Common myeloid progenitor, CD34-positive (primary cell): ENCODE results near the gene PAPOLA.

Experiments
- CTCF ChIA-PET: fragments of 350-600 bp; sonication (Branson Sonifier 250); formaldehyde crosslinking; loops from one replicate; lab custom pipeline; 2021; ENCODE audit warnings: antibody characterized with exemption; lab: Charles Lee
- POLR2A ChIA-PET: fragments of 350-600 bp; sonication (Branson Sonifier 250); formaldehyde crosslinking; loops from one replicate; lab custom pipeline; 2021; ENCODE audit warnings: antibody characterized with exemption; lab: Charles Lee
- DNase-seq, 3 donors: peaks; one replicate each; pipeline versions ENCODE4 v3.0.0 to v3.0.0-alpha.2; 2013
- H3K27ac ChIP-seq, 2 experiments: 1 replicate in 1 of 2; 2 replicates in 1 of 2; pipeline ENCODE4 v1.7.0; 2013; ENCODE audit warnings: inconsistent platforms in 2 of 2, low read length in 2 of 2, mild to moderate bottlenecking in 2 of 2, low read depth in 1 of 2, moderate library complexity in 1 of 2; ENCODE audit not compliant: severe bottlenecking in 2 of 2, insufficient read depth in 1 of 2, poor library complexity in 1 of 2
- H3K27me3 ChIP-seq, 5 experiments: replicated peaks in 2 of 5; 1 replicate in 3 of 5; 2 replicates in 2 of 5; pipeline versions ENCODE4 v1.6.1 to v1.7.0; 2013; ENCODE audit warnings: low read length in 4 of 5, mild to moderate bottlenecking in 2 of 5, moderate library complexity in 2 of 5, inconsistent platforms in 1 of 5; ENCODE audit not compliant: insufficient read depth in 5 of 5, control insufficient read depth in 4 of 5
- H3K36me3 ChIP-seq, 4 experiments: 1 replicate in 2 of 4; 2 replicates in 2 of 4; pipeline versions ENCODE4 v1.6.1 to v1.7.0; 2013; ENCODE audit warnings: low read length in 3 of 4, control low read depth in 1 of 4, mild to moderate bottlenecking in 1 of 4; ENCODE audit not compliant: control insufficient read depth in 4 of 4, insufficient read depth in 4 of 4
- H3K4me1 ChIP-seq, 4 experiments: 1 replicate in 3 of 4; 2 replicates in 1 of 4; pipeline versions ENCODE4 v1.6.1 to v1.7.1; 2013; ENCODE audit warnings: low read length in 3 of 4, mild to moderate bottlenecking in 3 of 4, control low read depth in 1 of 4, inconsistent platforms in 1 of 4, moderate library complexity in 1 of 4; ENCODE audit not compliant: control insufficient read depth in 4 of 4, insufficient read depth in 4 of 4; ENCODE audit errors: control extremely low read depth in 1 of 4
- H3K4me3 ChIP-seq, 7 experiments: 1 replicate in 4 of 7; 2 replicates in 3 of 7; pipeline versions ENCODE4 v1.5.1 to v1.7.0; 2013; ENCODE audit warnings: mild to moderate bottlenecking in 7 of 7, low read length in 6 of 7, moderate library complexity in 6 of 7, inconsistent platforms in 2 of 7, low read depth in 2 of 7, control low read depth in 1 of 7; ENCODE audit not compliant: insufficient read depth in 4 of 7, control insufficient read depth in 1 of 7; ENCODE audit errors: extremely low read depth in 1 of 7
- H3K9me3 ChIP-seq, 5 experiments: 1 replicate in 4 of 5; 2 replicates in 1 of 5; pipeline versions ENCODE4 v1.6.1 to v1.7.1; 2013; ENCODE audit warnings: low read length in 4 of 5, mild to moderate bottlenecking in 2 of 5, inconsistent platforms in 1 of 5, low read depth in 1 of 5, moderate library complexity in 1 of 5; ENCODE audit not compliant: control insufficient read depth in 4 of 5, insufficient read depth in 2 of 5; ENCODE audit errors: control extremely low read depth in 1 of 5
- WGBS: methylation state at CpG from one replicate; pipeline ENCODE4 v1.1.5; 2013; ENCODE audit not compliant: insufficient coverage; 5-methylcytosine and 5-hydroxymethylcytosine counted together

The PAPOLA gene

DNA sequence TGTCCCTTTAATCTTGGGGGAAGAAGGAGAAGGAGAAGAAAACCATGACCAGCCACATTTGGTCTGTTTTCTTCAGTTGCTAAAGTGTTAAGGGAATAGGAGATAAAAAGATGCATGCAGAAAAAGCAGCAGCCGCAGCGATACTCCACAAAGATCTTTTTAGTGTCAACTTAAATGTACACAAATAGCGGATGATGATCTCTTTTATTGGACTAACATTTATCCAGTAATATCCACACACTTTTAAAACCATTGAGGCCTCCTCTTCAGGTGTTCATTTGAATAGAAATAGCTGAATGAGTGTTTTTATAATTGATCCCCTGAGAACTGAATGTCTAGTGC is 83.5 kb downstream of the PAPOLA start:
- ChIA-PET CTCF (interaction anchor here (4.5 kb wide), 1 partner anchor 155 kb away, joined by 34 read pairs; no protein-coding TSS in a partner anchor), POLR2A (no interaction called here)
- H3K4me1 ChIP-seq, result peaks cover 0 to 3% (median 1%) of the 10 kb centered on the region in 4 experiments
- H3K27ac ChIP-seq, result no peak overlapping the region
- H3K27me3 ChIP-seq, result peaks cover 4 to 58% (median 23%) of the 10 kb centered on the region in 5 experiments
- H3K4me3 ChIP-seq, result no peak overlapping the region
- H3K36me3 ChIP-seq, result no peaks in the 10 kb centered on the region
- no CpG with 5 or more reads among the region's 3 CpGs for WGBS
- DNase-seq, result no peak
- H3K9me3 ChIP-seq, result no peaks in the 10 kb centered on the region

DNA sequence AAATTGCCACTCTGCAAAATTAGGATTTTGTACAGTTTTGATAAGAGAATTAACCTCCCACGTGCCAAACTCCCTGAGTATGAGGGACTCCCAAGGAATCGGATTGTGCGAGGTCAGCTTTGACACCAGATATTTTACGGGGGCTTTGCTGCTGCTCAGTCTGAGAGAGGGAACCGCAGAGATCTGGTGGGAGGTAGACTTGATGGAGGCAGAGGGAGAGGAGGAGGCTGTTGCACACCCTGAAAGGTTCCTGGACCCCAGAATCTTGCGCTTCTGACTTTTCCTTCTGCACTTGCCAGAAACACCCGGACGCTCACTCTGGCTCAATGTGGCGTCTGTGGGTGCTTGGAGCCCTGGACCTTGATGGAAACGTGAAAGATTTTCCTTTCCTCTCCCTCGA is 83.9 kb downstream of the PAPOLA start:
- Histone ChIP-seq H3K9me3 (no peaks in the 10 kb centered on the region), H3K27me3 (peaks cover 4 to 61% (median 26%) of the 10 kb centered on the region in 5 experiments)
- CTCF ChIA-PET, result interaction anchor here (2.0 to 4.5 kb wide), 2 partner anchors 155 to 266 kb away, joined by 6 to 34 read pairs; no protein-coding TSS in a partner anchor

DNA sequence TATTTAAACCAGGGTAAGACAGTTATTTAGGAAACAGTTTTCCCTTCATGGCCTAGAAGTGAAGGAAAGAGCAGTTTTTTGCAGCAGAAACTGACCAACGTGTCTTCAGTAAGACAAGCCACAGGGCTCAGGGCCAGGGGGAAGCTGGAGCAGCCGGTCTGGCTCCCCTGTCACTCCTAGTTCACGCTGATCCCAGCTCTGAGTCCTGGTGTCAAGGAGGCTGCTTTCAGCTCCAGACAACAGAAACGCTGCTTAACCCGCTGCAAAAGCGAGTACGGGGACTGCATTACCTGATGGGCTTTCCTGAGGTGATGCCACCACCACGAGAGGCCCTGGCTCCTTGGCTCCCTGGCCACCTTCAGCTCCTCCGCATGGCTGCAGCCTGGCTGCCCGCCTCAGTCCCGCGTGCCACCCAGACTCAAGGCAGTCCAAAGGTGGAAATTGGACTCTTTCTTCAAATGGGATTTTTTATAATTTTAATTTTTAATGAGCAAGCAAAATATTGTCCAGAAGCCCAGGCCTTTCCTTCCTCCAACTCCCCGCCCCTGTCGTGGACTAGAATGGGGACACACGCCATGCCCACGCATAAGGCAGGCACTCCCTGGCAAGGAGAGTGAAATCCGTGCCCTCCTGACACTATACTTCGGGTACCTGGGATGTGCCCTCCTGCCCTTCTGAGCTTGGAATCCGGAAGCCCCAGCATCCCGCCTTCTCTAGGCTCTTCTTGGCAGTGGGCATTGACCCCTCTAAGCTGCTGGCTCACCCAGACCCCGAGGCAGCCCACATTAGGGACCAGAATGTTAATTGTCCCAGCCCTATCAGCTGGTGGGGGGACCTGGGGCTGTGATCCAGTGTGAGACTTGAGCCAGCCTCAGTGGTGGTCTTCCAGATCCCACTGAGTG is 85.0 kb downstream of the PAPOLA start:
- ChIA-PET CTCF (interaction anchor here (2.0 to 4.5 kb wide), 2 partner anchors 154 to 265 kb away, joined by 6 to 34 read pairs; no protein-coding TSS in a partner anchor), POLR2A (no interaction called here)
- H3K9me3 ChIP-seq, result no peaks in the 10 kb centered on the region
- H3K4me3 ChIP-seq, result no peak overlapping the region
- no peak for DNase-seq
- H3K36me3 ChIP-seq, result no peaks in the 10 kb centered on the region
- H3K27ac ChIP-seq, result no peak overlapping the region
- H3K27me3 ChIP-seq, result peaks cover 4 to 69% (median 28%) of the 10 kb centered on the region in 5 experiments
- H3K4me1 ChIP-seq, result peaks cover 0 to 5% (median 1%) of the 10 kb centered on the region in 4 experiments
- WGBS, result 95% methylated on average over 19 of the region's 21 CpGs

More for the DNA sequence above, 83.9 kb downstream of the PAPOLA start:
- peaks cover 0 to 3% (median 1%) of the 10 kb centered on the region in 4 experiments for H3K4me1 ChIP-seq
- POLR2A ChIA-PET, result no interaction called here
- no peak overlapping the region for H3K4me3 ChIP-seq
- DNase-seq, result no peak
- 93% methylated on average over 10 of the region's 11 CpGs for WGBS
- H3K36me3 ChIP-seq, result no peaks in the 10 kb centered on the region
- H3K27ac ChIP-seq, result no peak overlapping the region

DNA sequence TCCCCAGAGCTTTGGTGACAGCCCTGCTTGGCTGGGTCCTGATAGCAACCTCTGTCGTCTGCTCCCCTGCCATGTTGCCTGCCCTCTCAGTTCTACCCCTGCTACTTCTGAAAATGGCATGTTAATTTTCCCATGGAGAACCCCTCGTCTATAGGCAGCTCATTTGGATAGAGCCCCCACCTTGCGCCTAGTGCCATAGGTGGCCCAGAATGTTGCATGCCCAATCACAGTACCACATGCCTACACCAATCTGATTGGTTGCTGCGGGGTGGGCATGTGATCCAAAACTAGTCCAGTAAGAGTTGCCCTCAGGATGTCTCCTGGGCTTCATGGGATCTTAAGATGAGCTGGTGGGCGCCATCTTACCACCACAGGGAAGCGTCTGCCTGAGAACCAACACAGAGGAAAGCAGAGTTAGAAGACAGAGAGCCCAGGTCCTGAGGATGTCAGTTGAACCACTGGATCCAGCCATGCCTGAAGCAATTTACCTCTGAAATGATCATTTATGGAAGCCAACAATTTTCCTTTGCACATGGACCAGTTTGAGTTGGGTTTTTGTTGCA is 85.7 kb downstream of the PAPOLA start:
- no peak overlapping the region for H3K4me3 ChIP-seq
- H3K9me3 ChIP-seq, result no peaks in the 10 kb centered on the region
- H3K27ac ChIP-seq, result no peak overlapping the region
- WGBS, result 97% methylated on average over 5 of the region's 6 CpGs
- H3K27me3 ChIP-seq, result peaks cover 4 to 76% (median 34%) of the 10 kb centered on the region in 5 experiments
- ChIA-PET POLR2A (no interaction called here), CTCF (interaction anchor here (2.0 kb wide), 1 partner anchor 265 kb away, joined by 6 read pairs; no protein-coding TSS in a partner anchor)
- peaks cover 0 to 11% (median 8%) of the 10 kb centered on the region in 4 experiments for H3K4me1 ChIP-seq
- no peaks in the 10 kb centered on the region for H3K36me3 ChIP-seq
- DNase-seq, result no peak

DNA sequence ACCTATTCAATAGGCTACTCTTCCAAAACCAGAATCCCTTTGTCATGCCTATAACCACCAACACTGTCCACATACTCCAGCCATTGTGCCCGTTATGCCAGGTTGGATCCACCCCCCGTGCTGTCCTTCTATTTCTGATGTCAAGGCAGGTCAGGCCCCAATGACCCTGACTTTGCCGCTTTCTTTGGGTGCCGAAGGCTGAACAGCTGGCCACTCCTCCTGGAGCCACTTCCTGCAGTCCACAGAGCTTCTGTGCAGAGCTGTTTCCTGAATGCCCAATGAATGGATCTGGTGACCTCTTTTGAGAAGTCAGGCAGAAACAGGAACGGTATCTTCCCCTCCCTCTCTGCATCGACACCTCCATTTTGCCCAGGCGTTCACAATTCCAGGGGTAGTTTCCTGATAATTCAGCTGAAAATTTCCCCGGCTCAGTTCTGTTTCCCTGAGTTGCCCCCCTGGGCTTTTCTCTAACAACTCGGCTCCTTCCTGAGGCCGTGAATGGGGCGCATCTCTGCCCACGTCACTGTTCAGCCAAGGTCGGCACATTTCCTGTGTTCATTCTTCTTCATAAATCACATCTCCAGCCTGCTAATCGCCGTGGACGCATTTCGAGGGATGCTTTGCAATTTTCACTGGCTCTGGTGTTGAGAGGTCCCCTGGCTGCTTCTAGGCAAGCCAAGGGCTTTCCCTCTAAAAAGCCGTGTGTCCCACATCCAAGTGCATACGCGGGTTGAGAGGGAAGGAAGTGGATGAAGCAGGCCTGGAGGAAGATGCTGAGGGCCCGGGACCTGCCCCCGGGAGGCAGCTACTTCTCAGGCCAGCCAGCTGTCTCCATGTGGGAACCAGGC is 86.5 kb downstream of the PAPOLA start:
- Histone ChIP-seq H3K27ac (no peak overlapping the region), H3K36me3 (no peaks in the 10 kb centered on the region), H3K9me3 (no peaks in the 10 kb centered on the region), H3K4me3 (peak overlapping the region in 1 of 7 experiments; percentile 5), H3K4me1 (peaks cover 0 to 14% (median 10%) of the 10 kb centered on the region in 4 experiments), H3K27me3 (peaks cover 4 to 80% (median 39%) of the 10 kb centered on the region in 5 experiments)
- ChIA-PET POLR2A (no interaction called here), CTCF (interaction anchor here (1.0 kb wide), 1 partner anchor 264 kb away, joined by 6 read pairs; no protein-coding TSS in a partner anchor)
- 31% methylated on average over 19 of the region's 22 CpGs for WGBS
- DNase-seq, result peak in 1 of 3 donors; percentile 20

DNA sequence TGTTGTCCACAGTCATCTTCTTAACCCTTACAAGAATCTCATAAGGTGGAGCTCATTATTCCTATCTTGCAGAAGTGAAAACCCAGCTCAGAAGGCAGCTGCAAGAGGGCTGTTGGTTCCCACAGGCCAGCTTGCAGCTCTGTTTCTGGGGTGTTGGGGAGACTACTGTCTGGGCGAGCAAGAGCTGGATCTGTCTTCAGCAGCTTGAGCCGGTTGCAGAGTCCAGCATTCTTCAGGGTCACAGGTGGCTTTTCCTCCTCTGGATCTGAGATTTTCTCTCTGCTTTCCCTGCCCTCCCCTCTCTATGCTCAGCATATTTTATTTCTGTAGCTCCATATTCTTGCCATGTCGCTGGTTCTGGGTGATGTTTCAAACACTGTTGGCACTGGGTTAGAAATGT is 87.4 kb downstream of the PAPOLA start:
- Histone ChIP-seq H3K27ac (no peak overlapping the region), H3K27me3 (peaks cover 4 to 74% (median 41%) of the 10 kb centered on the region in 5 experiments), H3K4me3 (no peak overlapping the region), H3K36me3 (no peaks in the 10 kb centered on the region), H3K4me1 (peaks cover 0 to 12% (median 9%) of the 10 kb centered on the region in 4 experiments), H3K9me3 (no peaks in the 10 kb centered on the region)
- no peak for DNase-seq
- 100% methylated on average over 3 of the region's 3 CpGs for WGBS
- ChIA-PET CTCF (interaction anchor here (0.9 to 1.1 kb wide), 4 partner anchors 13 to 263 kb away, joined by 3 to 6 read pairs (median 4); no protein-coding TSS in a partner anchor), POLR2A (no interaction called here)
